Esophagus muscularis mucosa (tissue), 4 donors: ENCODE data around the gene SHISA4.

Source experiments
- EP300 ChIP-seq: sonication (generic); formaldehyde crosslinking; IDR thresholded peaks from one replicate; pipeline ENCODE4 v1.6.1; 2017; ENCODE audit warnings: antibody characterized with exemption
- POLR2A ChIP-seq: fragments of 450-650 bp; IDR thresholded peaks from one replicate; pipeline ENCODE4 v1.6.1; 2017; ENCODE audit warnings: antibody characterized with exemption, moderate library complexity, mild to moderate bottlenecking, low read depth
- POLR2AphosphoS5 ChIP-seq, 2 donors: sonication (generic); formaldehyde crosslinking; IDR thresholded peaks; one replicate each; pipeline ENCODE4 v1.6.1; 2017; ENCODE audit warnings: antibody characterized with exemption in 2 of 2
- TF ChIP-seq, protein P1 (sequence below), 3 experiments: fragments of 200-600 bp in 2 of 3; fragments of 450-650 bp in 1 of 3; sonication (generic) in 2 of 3; IDR thresholded peaks; one replicate each; pipeline ENCODE4 v1.5.1; 2017 to 2019; ENCODE audit warnings: antibody characterized with exemption in 3 of 3, mild to moderate bottlenecking in 2 of 3, moderate library complexity in 1 of 3

DNA sequence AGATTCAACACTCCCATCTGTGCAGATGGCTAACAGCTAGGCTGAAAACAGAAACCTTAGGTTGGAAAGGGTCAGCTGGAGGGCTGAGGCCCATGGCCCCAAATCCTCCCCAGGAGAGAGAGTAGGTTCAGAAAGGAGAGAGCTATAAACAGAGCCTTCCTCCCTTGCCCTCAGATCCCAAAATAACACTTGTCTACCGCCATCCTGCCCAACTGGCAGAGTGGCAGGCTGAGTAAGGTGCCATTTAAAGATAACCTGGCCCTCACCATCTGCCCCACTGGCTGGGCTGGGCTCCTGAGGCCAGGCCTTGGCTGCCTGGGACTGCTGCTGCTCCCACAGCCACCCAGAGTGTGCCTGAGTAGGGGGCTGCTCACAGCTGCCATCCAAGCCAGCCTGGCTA lies 4.3 kb upstream of the SHISA4 start:
- TF ChIP-seq POLR2AphosphoS5 (IDR thresholded peaks at IDR 0.05) = no peak
- TF ChIP-seq EP300 = no peak
- TF ChIP-seq, protein P1, sequence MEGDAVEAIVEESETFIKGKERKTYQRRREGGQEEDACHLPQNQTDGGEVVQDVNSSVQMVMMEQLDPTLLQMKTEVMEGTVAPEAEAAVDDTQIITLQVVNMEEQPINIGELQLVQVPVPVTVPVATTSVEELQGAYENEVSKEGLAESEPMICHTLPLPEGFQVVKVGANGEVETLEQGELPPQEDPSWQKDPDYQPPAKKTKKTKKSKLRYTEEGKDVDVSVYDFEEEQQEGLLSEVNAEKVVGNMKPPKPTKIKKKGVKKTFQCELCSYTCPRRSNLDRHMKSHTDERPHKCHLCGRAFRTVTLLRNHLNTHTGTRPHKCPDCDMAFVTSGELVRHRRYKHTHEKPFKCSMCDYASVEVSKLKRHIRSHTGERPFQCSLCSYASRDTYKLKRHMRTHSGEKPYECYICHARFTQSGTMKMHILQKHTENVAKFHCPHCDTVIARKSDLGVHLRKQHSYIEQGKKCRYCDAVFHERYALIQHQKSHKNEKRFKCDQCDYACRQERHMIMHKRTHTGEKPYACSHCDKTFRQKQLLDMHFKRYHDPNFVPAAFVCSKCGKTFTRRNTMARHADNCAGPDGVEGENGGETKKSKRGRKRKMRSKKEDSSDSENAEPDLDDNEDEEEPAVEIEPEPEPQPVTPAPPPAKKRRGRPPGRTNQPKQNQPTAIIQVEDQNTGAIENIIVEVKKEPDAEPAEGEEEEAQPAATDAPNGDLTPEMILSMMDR (IDR thresholded peaks at IDR 0.05) = no peak
- TF ChIP-seq POLR2A = no peak
